Measurements from ENCODE around the gene GLG1.
A peak's percentile ranks its signal among the peaks of the same experiment; 100 is the strongest.

GLG1 gene

GRCh38 chr16:74608381-74608780 lies 1.5 kb upstream of the GLG1 start:
- no peak for DNase-seq

GRCh38 chr16:74607962-74608356 lies 1.0 kb upstream of the GLG1 start:
- no peak for DNase-seq

- DNase-seq = no peak
These were observed 522 bp upstream of the GLG1 start for GRCh38 chr16:74607310-74607961.

- no peak for DNase-seq
These were observed 981 bp downstream of the GLG1 start for GRCh38 chr16:74605746-74606520.

- no peak for DNase-seq
These were observed 1.6 kb downstream of the GLG1 start for GRCh38 chr16:74605332-74605731.

GRCh38 chr16:74603848-74604247 lies 3.1 kb downstream of the GLG1 start:
- DNase-seq = no peak

GRCh38 chr16:74601126-74601871 lies 5.6 kb downstream of the GLG1 start:
- peak; percentile 58 for DNase-seq

GRCh38 chr16:74596586-74596985 lies 10.3 kb downstream of the GLG1 start:
- DNase-seq = no peak

- no peak for DNase-seq
These were observed 14.1 kb downstream of the GLG1 start for GRCh38 chr16:74592847-74593246.

- DNase-seq = no peak
These were observed 14.9 kb downstream of the GLG1 start for GRCh38 chr16:74591876-74592650.

GRCh38 chr16:74586948-74587347 lies 20.0 kb downstream of the GLG1 start:
- no peak for DNase-seq

GRCh38 chr16:74585846-74586443 lies 21.0 kb downstream of the GLG1 start:
- no peak for DNase-seq

- DNase-seq = no peak
These were observed 22.8 kb downstream of the GLG1 start for GRCh38 chr16:74583926-74584666.

- DNase-seq = no peak
These were observed 23.9 kb downstream of the GLG1 start for GRCh38 chr16:74582970-74583369.

- DNase-seq = no peak
These were observed 26.1 kb downstream of the GLG1 start for GRCh38 chr16:74580833-74581232.

GRCh38 chr16:74578838-74579237 lies 28.1 kb downstream of the GLG1 start:
- DNase-seq = no peak

- no peak for DNase-seq
These were observed 28.5 kb downstream of the GLG1 start for GRCh38 chr16:74578433-74578832.

- DNase-seq = no peak
These were observed 29.0 kb downstream of the GLG1 start for GRCh38 chr16:74577882-74578366.

GRCh38 chr16:74575807-74576643 lies 30.9 kb downstream of the GLG1 start:
- no peak for DNase-seq

GRCh38 chr16:74575175-74575806 lies 31.6 kb downstream of the GLG1 start:
- no peak for DNase-seq
